GM03348 (cell line): ENCODE data around the gene NCAM1.

Experiments
- DNase-seq: peaks from one replicate; pipeline ENCODE4 v3.0.0; 2012; ENCODE audit warnings: low spot score

Gene NCAM1

DNA sequence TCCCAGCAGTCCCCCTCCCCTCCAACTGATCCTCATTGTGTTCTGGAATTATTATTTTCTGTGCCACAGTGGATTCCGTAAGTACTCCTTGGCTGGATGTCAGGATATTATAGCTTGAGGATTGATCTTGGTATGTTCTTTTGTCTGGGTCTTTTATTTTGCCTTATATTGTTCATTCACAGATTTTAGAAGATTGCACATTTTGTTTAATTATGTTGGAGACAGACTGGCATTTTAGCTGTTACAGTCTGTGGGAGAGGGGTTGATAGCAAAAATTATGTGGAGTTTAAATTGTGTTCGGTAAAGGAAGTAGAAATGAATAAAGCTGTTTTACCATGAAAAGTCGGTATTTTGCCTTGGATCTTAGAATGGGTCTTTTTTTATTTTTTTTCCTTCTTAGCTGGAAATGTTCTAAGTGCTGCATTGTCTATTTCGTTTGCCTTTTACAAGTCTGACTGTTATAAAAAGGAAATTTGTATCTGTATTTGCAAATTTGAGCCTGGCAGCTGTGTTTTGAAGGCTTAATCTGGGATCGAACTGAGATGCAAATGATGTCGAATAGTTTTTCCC, 211.2 kb downstream of the NCAM1 start:
- DNase-seq = no peak

DNA sequence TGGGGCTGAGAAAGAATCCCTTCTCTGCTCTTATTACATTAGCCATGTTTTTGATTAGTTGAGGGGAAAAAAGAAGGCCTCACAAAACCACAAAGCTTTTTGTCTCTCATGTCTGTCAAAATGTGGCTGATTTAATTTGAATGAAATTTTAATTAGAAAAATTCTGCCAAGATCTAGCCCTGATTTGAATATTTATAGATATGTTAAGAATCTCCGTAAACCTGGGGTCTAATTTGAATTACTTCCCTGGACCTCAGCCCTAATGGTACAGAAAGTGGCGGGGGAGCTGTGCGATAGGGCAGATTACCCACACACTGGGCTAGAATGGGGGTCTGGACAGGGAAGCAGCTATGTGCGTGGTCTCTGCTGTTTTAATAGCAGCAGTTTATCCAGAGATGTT, 211.9 kb downstream of the NCAM1 start:
- no peak for DNase-seq

DNA sequence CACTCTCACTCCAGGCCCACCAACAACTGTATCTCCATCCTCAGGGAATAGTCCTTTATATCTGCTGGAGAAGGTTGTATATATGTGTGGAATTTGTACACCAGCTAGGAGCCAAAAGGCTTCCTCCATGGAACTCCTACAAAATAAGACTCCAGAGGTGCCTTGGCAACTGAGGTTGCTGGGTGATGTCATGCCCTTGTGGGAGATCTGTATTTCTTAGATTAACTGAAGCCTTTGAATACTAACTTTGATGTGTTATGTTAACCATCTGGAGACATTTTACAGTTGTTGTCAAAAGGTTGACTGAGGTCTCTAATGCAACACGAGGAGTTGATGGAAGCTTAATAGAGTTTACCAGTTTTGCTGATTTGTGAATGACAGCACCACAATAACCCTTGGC, 213.7 kb downstream of the NCAM1 start:
- no peak for DNase-seq

DNA sequence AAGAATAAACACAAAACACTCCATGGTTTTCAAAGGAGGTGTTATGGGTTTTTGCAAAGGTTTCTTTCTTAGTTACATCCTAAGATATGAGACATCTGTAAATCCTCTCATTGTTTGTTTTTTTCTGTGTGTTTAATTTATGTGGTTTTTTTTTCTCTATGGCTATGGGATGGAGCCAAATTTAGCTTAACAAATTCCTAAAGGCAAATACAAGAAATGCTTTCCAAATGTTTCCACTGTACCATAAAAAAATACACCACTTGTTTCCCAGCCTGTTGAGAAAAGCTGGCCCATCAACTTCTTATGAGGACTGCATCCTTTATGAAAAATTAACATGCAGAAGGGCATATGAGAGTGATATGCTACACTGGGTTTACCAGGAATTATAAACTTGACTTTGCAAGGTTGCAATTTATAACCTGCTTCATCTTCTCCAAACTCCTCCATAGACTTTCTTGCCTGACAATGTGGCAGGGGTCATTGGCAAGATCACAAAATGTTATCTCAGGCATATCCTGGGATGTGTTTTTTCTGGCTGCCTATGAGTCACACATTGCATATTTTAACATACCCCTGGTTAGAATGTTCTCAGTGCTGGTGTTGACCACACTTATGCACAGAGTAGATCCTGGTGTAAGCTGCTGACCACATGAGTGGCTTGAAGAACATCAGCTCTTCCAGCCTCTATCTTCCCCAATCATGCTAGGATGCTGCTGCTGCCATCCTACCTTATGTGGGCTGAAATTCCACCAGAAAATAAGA, 215.6 kb downstream of the NCAM1 start:
- DNase-seq = peak; percentile 43

DNA sequence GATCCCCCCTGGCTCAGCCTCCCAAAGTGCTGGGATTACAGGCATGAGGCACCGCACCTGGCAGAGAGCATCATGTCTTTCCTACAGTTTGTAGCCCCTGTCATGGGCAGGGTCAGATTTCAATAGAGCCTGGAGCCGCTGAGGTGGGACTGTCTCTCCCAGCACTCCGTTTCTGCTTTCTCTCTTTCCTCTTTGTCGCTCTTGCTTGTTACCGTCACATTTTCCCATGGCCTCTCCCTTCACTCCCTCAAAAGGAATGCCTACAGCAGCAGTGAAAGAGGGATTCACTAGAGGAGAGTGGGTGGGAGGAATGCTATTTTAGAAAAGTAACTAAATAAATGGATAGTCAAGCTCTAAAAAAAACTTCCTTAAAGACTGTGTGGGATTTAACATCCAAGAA, 216.5 kb downstream of the NCAM1 start:
- no peak for DNase-seq

DNA sequence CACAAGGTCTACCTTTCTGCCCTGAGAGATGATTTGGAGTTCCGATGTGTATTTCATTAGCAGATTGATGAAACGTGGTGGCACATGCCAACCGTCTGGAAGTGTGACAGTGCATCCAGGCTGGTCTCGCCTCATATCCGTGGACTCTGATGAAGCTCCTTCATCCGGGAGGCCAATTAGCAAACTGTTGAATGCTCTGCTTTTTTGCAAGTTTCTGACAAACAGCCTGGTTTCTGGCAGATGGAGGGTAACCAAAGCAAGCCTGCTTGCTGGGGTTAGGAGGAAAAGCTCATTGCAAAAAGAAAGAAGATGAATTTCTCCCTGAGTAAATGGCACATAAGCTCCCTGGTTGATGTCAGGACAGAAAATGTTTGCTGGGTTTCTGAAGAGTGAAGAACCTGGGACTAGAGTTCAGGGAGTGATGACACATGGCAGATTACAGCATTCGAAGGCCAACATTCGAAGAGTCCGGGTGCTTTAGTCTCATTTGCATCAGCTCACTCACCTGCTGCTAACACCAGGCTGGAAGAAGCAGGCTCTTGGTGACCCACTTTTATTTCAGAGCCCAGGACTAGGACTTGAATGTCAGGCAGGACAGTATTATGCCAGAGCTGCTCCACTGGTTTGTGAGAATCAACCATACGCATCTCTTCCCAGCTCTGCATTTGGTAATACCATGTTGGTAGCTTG, 217.3 kb downstream of the NCAM1 start:
- no peak for DNase-seq

DNA sequence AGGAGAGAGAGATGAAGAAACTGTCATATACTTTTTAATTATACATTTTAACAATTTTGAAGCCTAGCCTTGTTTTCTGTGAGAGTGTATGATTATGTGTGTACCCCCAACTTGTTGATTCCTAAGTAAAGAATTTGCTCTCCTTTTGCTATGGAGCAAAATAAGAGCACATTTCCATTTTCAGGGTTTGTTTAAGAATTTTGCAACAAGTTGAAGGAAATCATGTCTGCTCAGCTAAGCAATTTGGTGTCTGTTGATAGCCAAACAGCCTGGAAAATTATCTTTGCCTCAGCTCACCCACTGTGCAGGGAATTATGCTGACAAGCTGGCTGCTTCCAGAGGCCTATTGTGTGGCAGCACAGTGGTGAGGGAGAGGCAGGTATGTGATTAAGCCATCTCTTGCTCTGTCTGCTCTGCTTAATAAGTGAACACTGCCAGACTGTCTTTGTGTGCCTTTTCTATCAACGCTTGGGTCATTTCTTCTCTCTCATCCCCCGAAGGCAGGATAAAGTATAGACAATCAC, 218.0 kb downstream of the NCAM1 start:
- DNase-seq = no peak

DNA sequence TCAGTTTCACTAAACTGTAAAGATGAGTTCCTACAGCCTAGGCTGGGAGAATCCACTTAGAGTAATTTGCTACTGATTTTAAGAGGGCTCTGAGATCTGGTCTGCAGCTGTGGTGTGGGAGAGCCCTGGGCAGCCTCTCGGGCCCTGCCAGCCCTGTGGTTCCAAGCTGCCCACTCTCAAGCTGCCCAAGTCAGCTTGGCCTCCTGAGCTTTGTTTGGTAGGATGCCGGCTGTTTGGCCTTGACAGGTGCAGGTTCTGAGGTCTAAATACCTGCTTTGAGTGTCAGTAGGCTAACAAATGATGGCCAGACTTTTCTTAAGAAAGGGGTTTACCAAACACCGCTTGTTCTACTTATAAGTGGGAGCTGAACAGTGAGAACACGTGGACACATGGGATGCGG, 219.9 kb downstream of the NCAM1 start:
- DNase-seq = no peak

DNA sequence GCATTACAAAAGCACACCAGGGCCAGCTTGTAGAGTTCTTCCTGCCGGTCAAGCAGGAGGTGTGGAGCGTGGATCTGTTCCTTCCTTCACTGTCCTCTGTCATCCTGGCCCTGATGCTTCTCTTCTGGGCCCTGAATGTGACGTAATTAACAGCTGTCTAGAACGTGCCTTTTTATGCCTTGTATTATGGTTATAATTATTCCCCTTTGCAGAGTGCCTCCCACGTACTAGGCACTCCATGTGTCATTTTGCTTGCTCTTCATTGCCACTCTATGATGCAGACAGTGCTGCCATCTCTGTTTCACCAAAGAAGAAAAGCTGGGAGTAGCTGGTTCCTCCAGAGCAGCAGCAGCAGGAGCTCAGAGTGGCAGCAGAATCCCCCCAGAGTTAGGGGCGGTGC, 221.1 kb downstream of the NCAM1 start:
- DNase-seq = no peak

DNA sequence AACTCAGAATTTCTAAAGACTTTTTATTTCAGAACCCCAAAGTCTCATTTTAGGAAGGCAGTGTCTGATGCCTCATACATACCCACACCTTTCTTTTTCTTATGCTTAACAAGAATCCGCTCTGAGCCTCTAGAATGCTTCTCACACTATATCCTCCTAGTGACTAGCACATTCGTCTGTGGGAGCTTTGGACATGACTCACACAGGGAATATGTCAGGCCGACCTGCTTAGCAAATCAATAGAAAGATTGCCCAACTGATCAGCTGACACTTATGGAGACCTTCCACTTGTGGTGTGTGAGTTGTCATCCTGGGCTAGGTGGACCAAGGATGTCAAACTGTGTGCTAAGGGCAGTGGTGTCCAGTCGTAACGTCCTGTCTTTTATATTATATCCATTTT, 223.3 kb downstream of the NCAM1 start:
- DNase-seq = peak; percentile 85

DNA sequence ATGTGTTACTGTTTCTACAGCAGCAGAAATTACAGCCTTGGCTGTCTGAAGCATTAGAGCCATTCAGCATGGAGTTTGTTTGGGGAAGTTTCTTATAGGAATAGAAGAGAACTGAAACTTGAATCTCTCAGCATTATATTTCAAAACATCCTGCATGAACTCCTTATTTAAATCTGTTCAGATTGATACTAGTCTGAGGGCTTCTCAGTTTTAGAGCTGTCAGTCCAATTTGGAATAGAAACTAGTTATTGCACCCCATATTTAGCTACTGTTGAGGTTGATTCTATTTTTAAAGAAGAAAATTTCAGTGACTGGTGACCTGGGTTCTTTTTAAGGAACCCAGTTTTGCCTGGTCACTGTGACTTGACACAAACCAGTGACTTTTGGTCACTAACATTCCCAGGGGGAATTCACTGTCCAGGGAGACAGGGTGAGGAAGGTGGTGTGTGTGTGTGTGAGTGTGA, 227.2 kb downstream of the NCAM1 start:
- DNase-seq = no peak

DNA sequence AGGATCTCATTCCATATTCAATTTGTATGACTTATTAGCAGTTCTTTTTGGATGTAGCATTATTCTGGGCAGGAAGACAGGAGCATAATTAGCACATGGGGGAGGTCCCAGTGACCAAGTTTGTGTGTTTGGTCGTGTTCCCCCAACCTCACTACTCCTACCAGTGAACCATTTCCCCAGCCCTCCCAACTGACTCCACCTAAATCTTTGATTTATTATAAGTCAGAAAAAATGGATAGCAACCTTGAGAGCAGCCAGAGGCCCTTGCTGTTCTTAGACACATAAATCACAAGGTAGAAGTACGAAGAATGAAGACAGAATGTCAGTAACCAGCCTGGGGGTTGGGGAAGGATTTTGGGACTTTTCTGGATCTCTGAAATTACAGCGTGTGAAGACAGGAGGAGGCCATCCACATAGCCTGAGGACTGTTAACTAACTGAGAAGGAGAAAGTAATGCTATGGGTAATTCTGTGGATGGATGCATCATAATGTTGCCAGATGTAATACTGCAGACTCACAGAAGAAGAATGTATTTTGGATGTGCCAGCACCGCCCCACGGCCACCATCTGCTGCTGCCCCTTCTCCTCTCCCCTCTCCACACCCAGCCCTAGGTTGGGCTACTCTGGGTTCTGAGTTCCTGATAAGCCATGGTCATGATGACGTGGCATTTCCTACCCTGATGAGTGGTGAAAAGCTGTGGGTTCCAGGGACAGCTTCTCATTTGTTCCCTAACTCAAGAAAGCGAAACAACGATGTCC, 228.9 kb downstream of the NCAM1 start:
- peak; percentile 94 for DNase-seq

DNA sequence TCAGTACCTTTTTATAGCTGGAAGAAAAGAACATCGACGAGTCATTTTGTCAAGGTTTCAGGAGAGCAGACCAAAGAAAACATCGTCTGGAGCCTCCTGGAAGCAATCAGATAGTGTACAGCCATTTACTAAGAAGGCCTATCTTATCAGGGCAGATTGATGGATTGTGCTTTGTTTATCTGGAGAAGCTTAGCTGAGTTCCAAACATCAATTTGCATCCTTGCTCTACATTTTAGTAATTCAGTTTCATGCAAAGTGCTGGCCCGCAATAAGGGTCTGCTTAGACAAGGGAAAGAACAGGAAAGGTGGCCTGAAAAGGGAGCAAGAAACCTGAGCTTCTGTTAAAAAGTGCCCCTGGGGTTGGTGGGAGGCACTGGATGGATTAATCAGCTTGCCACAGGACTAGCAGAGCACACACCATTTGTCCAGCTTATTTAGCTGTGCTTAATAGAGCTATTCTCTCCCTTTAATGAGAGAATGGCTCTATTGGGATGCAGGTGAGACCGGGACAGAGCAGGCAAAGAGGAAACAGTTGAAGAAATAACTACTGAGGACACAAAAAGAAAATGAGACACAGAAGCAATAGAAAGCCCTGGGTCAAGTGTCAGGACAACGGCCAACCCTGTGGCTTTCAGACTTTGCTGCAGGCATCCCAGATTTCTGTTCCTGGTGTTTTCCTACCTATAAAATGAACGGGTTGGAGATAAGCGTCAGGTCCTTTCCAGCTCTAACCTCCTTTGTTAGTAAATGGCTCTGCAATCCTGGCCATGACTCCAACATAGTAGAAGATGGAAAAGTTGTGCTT, 231.1 kb downstream of the NCAM1 start:
- no peak for DNase-seq

DNA sequence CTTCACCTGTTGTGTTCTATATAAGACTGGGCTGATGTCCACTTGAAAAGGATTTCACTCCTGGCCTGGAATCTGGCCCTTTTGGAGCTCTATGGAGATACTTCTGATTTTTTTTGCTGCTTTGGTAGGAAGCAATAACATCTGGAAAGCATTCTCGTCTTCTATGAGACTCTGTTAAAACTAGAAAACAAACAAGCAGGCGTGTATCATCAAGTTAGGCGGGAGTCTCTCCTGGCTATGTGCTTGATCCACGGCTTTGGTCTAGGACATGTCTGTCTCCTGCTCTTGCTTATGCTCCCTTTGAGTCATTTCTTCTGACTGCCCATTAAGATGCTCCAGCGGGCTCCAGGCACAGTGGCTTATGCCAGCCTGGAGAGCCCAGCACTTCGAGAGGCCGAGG, 231.8 kb downstream of the NCAM1 start:
- DNase-seq = peak; percentile 31

DNA sequence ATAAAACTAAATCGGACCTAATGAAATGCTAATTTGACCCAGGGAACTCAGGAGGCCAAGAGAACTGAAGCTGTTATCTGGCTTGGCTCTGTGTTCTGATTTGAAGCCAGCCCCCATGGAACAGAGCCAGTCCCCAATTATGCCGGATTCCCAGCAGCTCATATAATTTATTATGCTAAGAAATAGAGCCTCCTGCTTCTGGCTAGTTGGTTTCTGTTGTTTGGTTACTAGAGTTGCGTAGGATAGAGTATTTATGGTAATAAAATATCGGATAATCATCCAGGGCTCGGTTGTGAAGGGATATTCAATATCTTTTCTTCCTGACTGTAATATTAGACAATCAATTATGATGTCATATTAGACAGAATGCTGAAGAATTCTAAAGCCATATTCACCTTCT, 232.7 kb downstream of the NCAM1 start:
- DNase-seq = no peak

DNA sequence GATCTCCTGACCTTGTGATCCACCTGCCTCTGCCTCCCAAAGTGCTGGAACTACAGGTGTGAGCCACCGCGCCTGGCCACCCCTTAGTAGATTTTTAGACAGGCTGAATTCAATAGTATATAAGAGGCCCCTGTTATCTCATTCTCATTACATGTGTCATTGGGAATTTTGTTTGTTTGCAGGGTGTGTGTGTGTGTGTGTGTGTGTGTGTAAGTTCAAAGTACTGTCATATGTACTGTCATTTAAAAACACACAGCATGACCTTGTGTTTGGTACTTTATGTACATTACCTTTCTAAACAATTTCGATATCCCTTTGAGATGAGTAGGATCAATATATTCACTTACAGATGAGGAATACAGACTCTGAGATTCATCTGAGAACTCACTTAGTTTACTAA, 234.5 kb downstream of the NCAM1 start:
- no peak for DNase-seq

DNA sequence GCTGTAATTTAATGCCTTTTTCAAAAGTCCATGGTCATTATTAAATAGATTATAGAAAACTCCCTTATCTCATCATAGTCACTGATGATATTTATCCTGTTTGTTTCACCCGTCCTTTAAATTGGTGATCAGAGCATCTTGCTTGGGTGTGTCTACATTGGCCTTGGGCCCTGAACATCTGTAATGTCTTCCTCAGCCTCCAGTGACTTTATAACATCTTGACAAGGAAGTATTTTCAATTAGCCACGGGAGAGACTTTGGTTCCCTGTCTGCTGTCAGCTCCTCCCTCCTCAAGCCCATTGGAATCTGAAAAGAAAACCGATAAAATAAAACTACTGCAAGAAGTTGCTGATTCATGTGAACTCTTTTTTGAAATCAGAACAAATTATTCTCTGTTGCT, 236.2 kb downstream of the NCAM1 start:
- no peak for DNase-seq

DNA sequence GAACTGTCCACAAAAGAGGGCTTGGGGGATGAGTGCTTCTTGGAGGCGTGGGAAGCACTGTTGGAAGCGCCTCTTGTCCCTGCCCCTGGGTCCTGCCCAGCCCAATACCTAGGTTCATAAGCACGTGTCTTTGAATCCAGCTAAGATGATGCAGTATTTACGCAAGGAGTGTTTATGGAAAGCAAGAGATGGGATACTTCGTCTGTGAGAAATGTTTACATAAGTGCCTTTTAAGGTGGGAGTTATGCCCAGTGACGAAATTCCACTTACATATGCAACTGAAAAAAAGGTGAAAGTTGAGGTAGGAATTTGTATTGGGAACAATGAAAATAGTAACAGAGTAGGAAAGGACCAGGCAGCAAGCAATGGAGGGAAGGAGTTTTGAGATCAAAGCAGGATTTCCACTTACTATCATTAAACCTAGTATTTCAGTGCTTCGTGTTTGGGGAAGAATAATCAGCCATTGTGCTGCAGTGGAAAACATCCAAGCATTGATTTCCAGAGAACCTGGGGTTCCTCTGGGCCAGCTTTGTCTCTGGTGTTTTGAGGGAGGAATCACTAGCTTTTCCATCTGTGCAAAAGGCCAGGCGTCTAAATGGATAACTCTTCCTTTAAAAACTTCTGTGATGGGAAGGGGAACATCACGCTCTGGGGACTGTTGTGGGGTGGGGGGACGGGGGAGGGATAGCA, 237.9 kb downstream of the NCAM1 start:
- DNase-seq = no peak

DNA sequence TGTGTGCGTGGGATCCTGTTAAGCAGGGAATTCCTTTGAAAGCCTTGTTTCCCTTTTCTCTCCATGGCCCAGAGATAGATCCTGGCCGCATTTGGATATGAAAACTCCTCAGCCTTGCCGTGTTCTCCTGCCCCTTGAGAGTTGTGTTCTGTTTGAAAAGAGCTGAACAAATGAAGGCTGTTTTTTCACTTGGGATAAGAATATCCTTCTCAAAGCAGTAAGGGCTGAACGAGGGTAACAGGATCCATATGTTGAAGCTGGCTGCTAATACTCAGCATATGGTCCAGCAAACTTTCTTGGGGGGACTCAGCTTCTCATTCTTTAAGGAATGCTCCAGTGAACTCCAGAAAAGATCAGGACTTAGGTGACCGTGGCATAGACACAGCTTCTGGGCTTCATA, 238.6 kb downstream of the NCAM1 start:
- no peak for DNase-seq

DNA sequence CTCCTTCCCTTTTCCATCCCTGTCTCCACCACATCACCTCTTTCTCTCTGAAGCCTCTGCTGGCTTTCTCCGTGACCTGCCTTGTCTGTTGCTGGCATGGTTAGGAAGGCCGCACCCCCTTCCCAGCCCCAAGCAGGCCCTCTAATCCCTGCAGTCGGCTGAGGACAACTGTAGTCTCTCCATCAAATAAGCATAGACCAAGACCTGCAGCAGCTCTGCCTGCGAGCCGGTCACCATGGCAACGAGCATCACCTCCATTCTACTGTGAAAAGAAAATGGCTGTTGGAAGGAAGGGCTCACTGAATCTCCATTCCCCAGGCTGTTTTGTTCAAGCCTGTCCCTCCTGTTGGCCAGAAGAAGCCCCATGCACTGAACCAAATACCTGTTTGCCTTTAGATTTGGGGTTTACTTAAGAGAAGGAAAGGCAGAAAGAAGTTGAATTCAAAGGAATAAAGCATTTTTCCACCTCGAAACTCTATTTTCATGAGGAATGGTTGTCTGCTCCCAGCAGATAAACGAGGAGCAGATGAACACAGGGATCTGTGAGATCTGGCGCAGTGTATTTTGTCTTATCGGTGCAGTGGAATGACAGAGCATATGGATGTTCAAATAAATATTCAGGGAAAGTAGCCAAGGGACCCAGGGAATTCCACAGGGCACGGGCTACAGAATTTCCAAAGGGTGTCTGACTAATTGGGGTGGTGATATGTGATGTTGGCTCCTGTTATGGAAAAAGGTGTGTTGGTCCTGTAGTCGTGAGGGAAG, 240.0 kb downstream of the NCAM1 start:
- no peak for DNase-seq
